BLaER1 treated with 17β-estradiol and CSF1 and Interleukin-3, amounts not matched to agents 10 nM and 100 nM (cell line): Measurements from ENCODE around the gene CLDN6.
A peak's percentile ranks its signal among the peaks of the same experiment; 100 is the strongest.

Experiments used
- H3K27ac ChIP-seq, 11 experiments: shearing (Covaris generic); formaldehyde crosslinking; 2 replicates each; pipeline ENCODE4 v1.8.1; 2022
- H3K27me3 ChIP-seq, 11 experiments: shearing (Covaris generic); formaldehyde crosslinking; 2 replicates each; pipeline ENCODE4 v1.8.1; 2022
- H3K36me3 ChIP-seq, 11 experiments: shearing (Covaris generic); formaldehyde crosslinking; 2 replicates each; pipeline ENCODE4 v1.8.1; 2022
- H3K4me1 ChIP-seq, 10 experiments: shearing (Covaris generic); formaldehyde crosslinking; 2 replicates each; pipeline ENCODE4 v1.8.1; 2022
- H3K4me2 ChIP-seq, 11 experiments: shearing (Covaris generic); formaldehyde crosslinking; 2 replicates each; pipeline ENCODE4 v1.8.1; 2022
- H3K4me3 ChIP-seq, 10 experiments: shearing (Covaris generic); formaldehyde crosslinking; 2 replicates each; pipeline ENCODE4 v1.8.1; 2022
- H3K9ac ChIP-seq, 11 experiments: shearing (Covaris generic); formaldehyde crosslinking; 2 replicates each; pipeline ENCODE4 v1.8.1; 2022
- H3K9me3 ChIP-seq, 11 experiments: shearing (Covaris generic); formaldehyde crosslinking; replicated peaks in 1 of 11; 2 replicates each; pipeline ENCODE4 v1.8.1; 2022
- H4K20me1 ChIP-seq, 11 experiments: shearing (Covaris generic); formaldehyde crosslinking; 2 replicates each; pipeline ENCODE4 v1.8.1; 2022
- Cebpa-rat ChIP-seq, 11 experiments: shearing (Covaris generic); IDR thresholded peaks; 2 replicates each; pipeline ENCODE4 v1.8.1; 2022

CLDN6 gene

DNA sequence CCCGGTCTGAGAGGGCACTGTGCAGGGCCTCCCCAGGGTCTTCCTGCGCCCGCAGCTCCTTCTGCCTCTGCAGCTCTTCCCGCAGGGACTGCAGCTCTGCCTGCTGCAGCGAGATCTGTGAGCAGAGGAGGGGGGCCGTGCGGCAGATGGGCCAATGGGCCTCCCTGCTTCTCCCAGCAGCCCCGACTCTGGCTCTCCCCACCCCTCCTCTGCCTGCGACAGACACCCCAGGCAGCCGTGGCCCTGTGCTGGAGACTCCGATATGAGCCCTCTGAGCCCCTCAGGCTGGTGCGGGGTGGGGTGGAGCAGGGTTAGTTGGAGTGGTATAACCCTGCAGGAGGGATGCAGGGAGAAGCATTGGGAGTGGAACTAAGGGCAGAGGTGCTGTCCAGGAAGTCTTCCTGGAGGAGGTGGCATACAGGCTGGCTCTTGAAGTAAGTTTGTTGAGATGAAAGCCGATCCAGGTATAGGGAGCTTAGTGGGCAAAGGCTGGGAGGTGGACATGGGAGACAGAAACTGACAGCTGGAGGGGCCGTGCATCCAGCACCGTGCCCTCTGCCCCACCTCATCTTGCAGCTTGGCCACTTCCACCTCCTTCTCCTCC is 10.8 kb upstream of the CLDN6 start:
- Histone ChIP-seq H3K27me3 (peaks cover 56 to 61% (median 56%) of the 10 kb centered on the region in 11 experiments), H3K36me3 (peaks cover 20 to 28% (median 23%) of the 10 kb centered on the region in 11 experiments), H3K9ac (no peak overlapping the region), H4K20me1 (peaks cover 0 to 85% (median 70%) of the 10 kb centered on the region in 11 experiments; a peak in 20 of 22 replicates), H3K27ac (no peak overlapping the region), H3K4me1 (peaks cover 32 to 50% (median 43%) of the 10 kb centered on the region in 10 experiments), H3K9me3 (no peaks in the 10 kb centered on the region), H3K4me3 (peak overlapping the region in 3 of 10 experiments; percentile 29 to 51 (median 41); a peak in 4 of 20 replicates), H3K4me2 (peak overlapping the region; percentile 57 to 87 (median 79))
- TF ChIP-seq Cebpa-rat (IDR thresholded peaks at IDR 0.05): no peak

DNA sequence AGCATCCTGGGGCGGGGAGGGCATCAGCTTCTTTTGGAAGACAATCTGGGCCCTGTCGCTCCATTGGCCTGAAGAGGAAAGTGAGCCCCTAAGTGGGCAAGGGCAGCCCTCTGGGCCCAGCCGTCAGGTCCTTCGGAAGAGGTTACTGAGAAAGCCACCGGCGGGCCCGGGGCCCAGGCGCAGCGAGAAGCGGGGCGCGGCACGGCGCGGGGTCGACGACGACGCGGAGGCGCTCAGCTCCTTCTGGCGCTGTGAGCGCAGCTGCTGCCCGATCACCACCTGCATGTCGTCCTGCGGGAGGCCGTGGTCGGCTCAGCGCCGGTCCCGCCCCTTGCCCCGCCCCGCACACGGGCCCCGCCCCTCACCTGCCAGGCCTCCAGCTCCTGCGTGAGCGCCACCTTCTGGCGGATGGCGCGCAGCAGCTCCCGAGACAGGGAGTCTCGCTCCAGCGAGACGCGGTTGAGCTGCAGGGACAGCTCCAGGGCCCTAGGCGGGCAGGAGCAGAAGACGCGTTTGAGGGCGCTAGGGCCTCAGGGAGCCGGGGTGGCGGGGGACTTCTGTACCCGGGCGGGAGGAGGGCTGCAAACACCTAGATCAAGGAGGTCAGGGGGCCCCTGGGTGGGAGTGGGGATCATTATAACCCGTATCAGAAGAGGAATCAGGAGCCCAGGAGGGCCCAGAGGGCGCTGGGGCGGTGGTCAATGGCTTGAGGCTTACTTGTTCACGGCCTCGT is 10.2 kb upstream of the CLDN6 start:
- Histone ChIP-seq H3K9me3 (no peaks in the 10 kb centered on the region), H3K27me3 (peaks cover 49 to 54% (median 50%) of the 10 kb centered on the region in 11 experiments), H3K4me1 (peaks cover 35 to 56% (median 49%) of the 10 kb centered on the region in 10 experiments), H4K20me1 (peaks cover 0 to 84% (median 74%) of the 10 kb centered on the region in 11 experiments; a peak in 20 of 22 replicates), H3K4me2 (peak overlapping the region; percentile 71 to 87 (median 82)), H3K4me3 (peak overlapping the region in 5 of 10 experiments; percentile 14 to 29 (median 25); a peak in 4 of 20 replicates), H3K27ac (no peak overlapping the region; a peak in 1 of 22 replicates), H3K36me3 (peaks cover 20 to 28% (median 23%) of the 10 kb centered on the region in 11 experiments), H3K9ac (peak overlapping the region in 4 of 11 experiments; percentile 20 to 57 (median 36); a peak in 4 of 22 replicates)
- no peak for TF ChIP-seq Cebpa-rat (IDR thresholded peaks at IDR 0.05)

DNA sequence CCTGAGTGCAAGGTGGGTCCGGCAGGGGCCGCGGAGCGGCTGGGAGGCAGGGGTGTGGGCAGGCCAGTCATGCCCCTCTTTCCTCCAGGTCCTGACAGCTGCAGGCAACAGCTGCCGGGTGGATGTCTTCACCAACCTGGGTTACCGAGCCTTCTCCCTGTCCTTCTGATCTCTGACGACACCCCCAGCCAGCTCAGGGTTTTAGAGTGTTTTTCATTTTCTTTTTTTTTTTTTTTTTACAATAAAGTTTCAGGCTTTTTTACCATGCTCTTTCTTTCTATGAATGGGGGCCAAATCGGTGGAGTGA is 9.5 kb upstream of the CLDN6 start:
- H3K4me1 ChIP-seq: peaks cover 42 to 63% (median 56%) of the 10 kb centered on the region in 10 experiments
- peak overlapping the region in 9 of 11 experiments; percentile 74 to 87 (median 82); a peak in 14 of 22 replicates for H3K4me2 ChIP-seq
- no peak overlapping the region for H3K27ac ChIP-seq
- H4K20me1 ChIP-seq: peaks cover 0 to 89% (median 81%) of the 10 kb centered on the region in 11 experiments; a peak in 20 of 22 replicates
- peaks cover 20 to 28% (median 23%) of the 10 kb centered on the region in 11 experiments for H3K36me3 ChIP-seq
- peaks cover 42 to 47% (median 43%) of the 10 kb centered on the region in 11 experiments for H3K27me3 ChIP-seq
- no peak for TF ChIP-seq Cebpa-rat (IDR thresholded peaks at IDR 0.05)
- H3K9me3 ChIP-seq: no peaks in the 10 kb centered on the region
- no peak overlapping the region for H3K4me3 ChIP-seq
- peak overlapping the region in 1 of 11 experiments; percentile 57; a peak in 3 of 22 replicates for H3K9ac ChIP-seq

DNA sequence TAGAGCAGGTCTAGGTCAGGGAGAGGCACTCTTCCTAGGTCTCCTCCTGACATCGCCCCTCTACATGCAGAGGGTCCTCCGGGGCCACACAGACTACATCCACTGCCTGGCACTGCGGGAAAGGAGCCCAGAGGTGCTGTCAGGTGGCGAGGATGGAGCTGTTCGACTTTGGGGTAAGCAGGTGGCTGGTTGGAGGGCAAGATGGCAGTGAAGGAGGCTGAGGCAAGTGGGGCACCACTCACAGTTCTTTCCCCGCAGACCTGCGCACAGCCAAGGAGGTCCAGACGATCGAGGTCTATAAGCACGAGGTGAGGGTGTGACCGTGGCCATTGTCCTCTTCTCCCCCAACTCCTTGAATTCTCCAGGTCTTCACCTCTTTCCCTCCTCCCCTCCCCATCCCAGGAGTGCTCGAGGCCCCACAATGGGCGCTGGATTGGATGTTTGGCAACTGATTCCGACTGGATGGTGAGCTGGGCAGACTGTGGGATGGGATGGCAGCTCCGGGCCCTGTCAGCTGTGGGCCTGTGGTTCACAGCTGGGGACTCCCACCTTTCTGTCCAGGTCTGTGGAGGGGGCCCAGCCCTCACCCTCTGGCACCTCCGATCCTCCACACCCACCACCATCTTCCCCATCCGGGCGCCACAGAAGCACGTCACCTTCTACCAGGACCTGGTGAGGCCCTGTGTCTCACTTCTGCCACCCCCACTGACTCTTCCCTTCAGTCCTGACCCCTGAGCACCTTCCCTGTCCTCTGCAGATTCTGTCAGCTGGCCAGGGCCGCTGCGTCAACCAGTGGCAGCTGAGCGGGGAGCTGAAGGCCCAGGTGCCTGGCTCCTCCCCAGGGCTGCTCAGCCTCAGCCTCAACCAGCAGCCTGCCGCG is 8.9 kb upstream of the CLDN6 start:
- H3K4me2 ChIP-seq: peak overlapping the region in 6 of 11 experiments; percentile 74 to 87 (median 83); a peak in 9 of 22 replicates
- H4K20me1 ChIP-seq: peaks cover 0 to 92% (median 87%) of the 10 kb centered on the region in 11 experiments; a peak in 21 of 22 replicates
- H3K9ac ChIP-seq: no peak overlapping the region; a peak in 1 of 22 replicates
- peaks cover 20 to 28% (median 23%) of the 10 kb centered on the region in 11 experiments for H3K36me3 ChIP-seq
- TF ChIP-seq Cebpa-rat (IDR thresholded peaks at IDR 0.05): no peak
- H3K4me1 ChIP-seq: peaks cover 48 to 69% (median 62%) of the 10 kb centered on the region in 10 experiments
- H3K27ac ChIP-seq: no peak overlapping the region
- H3K9me3 ChIP-seq: no peaks in the 10 kb centered on the region
- no peak overlapping the region for H3K4me3 ChIP-seq
- H3K27me3 ChIP-seq: peaks cover 36 to 41% (median 37%) of the 10 kb centered on the region in 11 experiments

DNA sequence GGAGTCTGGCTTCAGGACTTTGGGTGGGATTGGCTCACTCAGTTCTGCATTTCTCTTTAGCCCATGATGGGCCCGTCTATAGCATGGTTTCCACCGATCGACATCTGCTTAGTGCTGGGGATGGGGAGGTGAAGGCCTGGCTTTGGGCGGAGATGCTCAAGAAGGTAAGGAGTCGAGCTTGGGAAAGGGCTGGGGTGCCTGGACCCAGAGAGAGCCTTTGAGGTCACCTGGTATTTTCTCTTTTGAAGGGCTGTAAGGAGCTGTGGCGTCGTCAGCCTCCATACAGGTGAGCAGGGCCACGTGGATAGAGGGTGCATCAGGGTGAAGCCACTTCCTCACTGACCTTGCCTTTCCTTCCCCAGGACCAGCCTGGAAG is 8.0 kb upstream of the CLDN6 start:
- no peak overlapping the region for H3K27ac ChIP-seq
- H3K4me1 ChIP-seq: peaks cover 55 to 78% (median 71%) of the 10 kb centered on the region in 10 experiments
- TF ChIP-seq Cebpa-rat (IDR thresholded peaks at IDR 0.05): no peak

DNA sequence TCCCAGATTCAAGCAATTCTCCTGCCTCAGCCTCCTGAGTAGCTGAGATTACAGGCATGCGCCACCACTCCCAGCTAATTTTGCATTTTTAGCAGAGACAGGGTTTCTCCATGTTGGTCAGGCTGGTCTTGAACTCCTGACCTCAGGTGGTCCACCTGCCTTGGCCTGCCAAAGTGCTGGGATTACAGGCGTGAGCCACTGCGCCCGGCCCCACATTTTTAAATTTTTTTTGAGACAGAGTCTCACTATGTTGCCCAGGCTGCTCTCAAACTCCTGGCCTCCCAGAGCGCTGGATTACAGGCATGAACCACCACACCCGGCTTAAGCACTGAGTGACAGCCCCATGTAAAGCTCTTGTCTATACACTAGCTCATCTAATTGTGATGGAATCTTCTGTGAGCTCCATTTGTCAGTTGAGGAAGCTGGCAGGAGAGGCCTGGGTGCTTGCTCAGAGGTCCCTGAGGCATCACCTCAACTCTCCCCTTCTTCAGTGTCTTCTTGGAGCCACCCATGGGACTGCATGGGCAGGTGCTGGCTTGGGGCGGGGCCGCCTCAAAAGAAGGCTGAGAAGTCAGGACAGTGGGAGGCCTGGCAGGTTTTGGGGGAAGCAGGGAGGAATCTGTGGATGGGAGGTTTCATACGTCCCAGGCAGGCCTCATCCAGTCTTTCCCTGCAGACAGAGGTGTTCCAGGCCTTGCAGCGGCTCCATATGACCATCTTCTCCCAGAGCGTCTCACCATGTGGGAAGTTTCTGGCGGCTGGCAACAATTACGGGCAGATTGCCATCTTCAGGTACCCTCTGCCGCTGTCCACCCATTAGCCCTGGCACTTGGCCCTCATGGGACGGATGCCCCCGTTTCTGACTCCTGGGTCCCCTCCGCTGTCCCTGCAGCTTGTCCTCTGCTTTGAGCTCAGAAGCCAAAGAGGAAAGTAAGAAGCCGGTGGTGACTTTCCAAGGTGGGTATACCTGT is 7.3 kb upstream of the CLDN6 start:
- peaks cover 0 to 94% (median 89%) of the 10 kb centered on the region in 11 experiments; a peak in 21 of 22 replicates for H4K20me1 ChIP-seq
- peak overlapping the region in 5 of 10 experiments; percentile 68 to 82 (median 73); a peak in 5 of 20 replicates for H3K4me3 ChIP-seq
- H3K4me2 ChIP-seq: peak overlapping the region; percentile 95 to 100 (median 99)
- H3K27me3 ChIP-seq: peaks cover 21 to 40% (median 34%) of the 10 kb centered on the region in 11 experiments
- no peak for TF ChIP-seq Cebpa-rat (IDR thresholded peaks at IDR 0.05)
- no peaks in the 10 kb centered on the region for H3K9me3 ChIP-seq
- H3K36me3 ChIP-seq: peaks cover 20 to 28% (median 23%) of the 10 kb centered on the region in 11 experiments
- peak overlapping the region in 4 of 11 experiments; percentile 35 to 94 (median 38); a peak in 4 of 22 replicates for H3K9ac ChIP-seq
- peaks cover 55 to 84% (median 77%) of the 10 kb centered on the region in 10 experiments for H3K4me1 ChIP-seq
- H3K27ac ChIP-seq: no peak overlapping the region

More for the DNA sequence above, 8.0 kb upstream of the CLDN6 start:
- H3K36me3 ChIP-seq: peaks cover 20 to 28% (median 23%) of the 10 kb centered on the region in 11 experiments
- peaks cover 28 to 40% (median 34%) of the 10 kb centered on the region in 11 experiments for H3K27me3 ChIP-seq
- no peak overlapping the region for H3K4me3 ChIP-seq
- 0 out of 22 replicates have a peak overlapping the region, but pooled peaks of 3 of the 11 experiments have one; percentile 23 to 41 (median 36) for H3K9ac ChIP-seq
- H3K9me3 ChIP-seq: no peaks in the 10 kb centered on the region
- H3K4me2 ChIP-seq: no peak overlapping the region
- H4K20me1 ChIP-seq: peaks cover 0 to 94% (median 91%) of the 10 kb centered on the region in 11 experiments; a peak in 21 of 22 replicates

DNA sequence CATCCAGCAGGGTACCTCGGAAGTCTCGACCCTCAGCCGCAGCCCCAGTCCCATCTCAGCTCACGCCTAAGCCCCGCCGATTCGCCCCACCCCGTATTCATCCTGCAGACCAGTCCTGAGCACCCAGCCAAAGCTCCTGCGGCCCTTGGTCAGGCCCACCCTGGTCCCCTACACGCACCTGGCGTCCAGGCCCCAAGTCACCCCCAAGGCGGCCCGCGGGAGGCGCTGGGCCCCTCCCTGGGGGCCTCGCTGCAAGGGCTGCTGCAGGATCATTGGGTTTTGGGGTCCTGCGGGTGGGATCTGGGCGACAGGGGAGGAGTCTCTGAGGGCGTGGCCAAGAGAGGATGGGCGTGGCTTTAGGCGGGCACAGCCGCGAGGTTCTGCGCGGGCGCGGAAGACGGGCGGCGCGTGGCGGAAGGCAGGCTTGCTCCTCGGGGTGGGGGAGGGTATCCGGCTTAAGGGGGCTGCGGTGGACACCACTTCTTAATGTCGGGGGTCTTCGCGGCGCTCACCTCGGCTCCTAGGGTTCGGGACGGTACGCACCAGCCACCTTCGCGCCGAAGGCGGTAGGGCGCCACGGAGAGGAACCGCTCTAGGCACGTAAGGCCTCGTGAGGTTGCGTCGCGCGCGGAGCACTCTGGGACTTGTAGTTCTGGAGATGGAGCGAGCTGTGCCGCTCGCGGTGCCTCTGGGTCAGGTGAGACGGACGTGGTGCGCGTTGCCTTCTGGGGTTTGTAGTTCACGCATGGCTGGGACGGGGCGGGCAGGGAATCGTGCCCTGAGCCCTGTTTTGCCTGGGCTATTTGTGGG is 5.9 kb upstream of the CLDN6 start, which contains the start of the genes HCFC1R1 and THOC6:
Gene HCFC1R1 (minus strand): TSS at position 274 of the 810 bp plus-strand sequence. CDS start 1 bp downstream, at position 273.
Gene THOC6 (plus strand): TSS at position 367 of the 810 bp plus-strand sequence. CDS start 292 bp downstream, at position 659.
- H3K9me3 ChIP-seq: no peaks in the 10 kb centered on the region
- peaks cover 7 to 35% (median 22%) of the 10 kb centered on the region in 11 experiments for H3K27me3 ChIP-seq
- H3K36me3 ChIP-seq: peaks cover 20 to 28% (median 23%) of the 10 kb centered on the region in 11 experiments
- peak within 1 kb of the TSS; percentile 95 to 100 (median 99) for H3K4me2 ChIP-seq
- peaks cover 0 to 79% (median 75%) of the 10 kb centered on the region in 11 experiments; a peak in 21 of 22 replicates for H4K20me1 ChIP-seq
- H3K9ac ChIP-seq: peak within 1 kb of the TSS; percentile 91 to 99 (median 94)
- H3K4me1 ChIP-seq: peaks cover 54 to 82% (median 74%) of the 10 kb centered on the region in 10 experiments
- TF ChIP-seq Cebpa-rat (IDR thresholded peaks at IDR 0.05): no peak
- H3K4me3 ChIP-seq: peak within 1 kb of the TSS; percentile 66 to 82 (median 74)
- peak within 1 kb of the TSS; percentile 91 to 99 (median 97) for H3K27ac ChIP-seq
